NCI-H446 (cell line): ENCODE data around the gene ZNF687.

Experiments used
- DNase-seq, 2 experiments: peaks; one replicate each; lab custom pipeline; 2025; lab: John Stamatoyannopoulos, UW

Gene ZNF687

GRCh38 chr1:151312411-151312810, 30.3 kb downstream of the ZNF687 start:
- no peak for DNase-seq

- DNase-seq: no peak
Observed at GRCh38 chr1:151312826-151313225, 30.7 kb downstream of the ZNF687 start.

GRCh38 chr1:151313501-151313900, 31.4 kb downstream of the ZNF687 start:
- DNase-seq: no peak

- no peak for DNase-seq
Observed at GRCh38 chr1:151314137-151314875, 32.2 kb downstream of the ZNF687 start.

- no peak for DNase-seq
Observed at GRCh38 chr1:151315565-151316235, 33.6 kb downstream of the ZNF687 start.

GRCh38 chr1:151318975-151319374, 36.9 kb downstream of the ZNF687 start:
- no peak for DNase-seq

GRCh38 chr1:151324390-151324930, 42.4 kb downstream of the ZNF687 start:
- DNase-seq: no peak

- no peak for DNase-seq
Observed at GRCh38 chr1:151325231-151325630, 43.1 kb downstream of the ZNF687 start.

GRCh38 chr1:151325646-151326429, 43.7 kb downstream of the ZNF687 start:
- no peak for DNase-seq

- no peak for DNase-seq
Observed at GRCh38 chr1:151326619-151327222, 44.6 kb downstream of the ZNF687 start.

GRCh38 chr1:151327223-151327902, 45.3 kb downstream of the ZNF687 start, which contains the start of gene PI4KB:
TSS of gene PI4KB (minus strand) at chr1:151327416. CDS start at chr1:151316481, 10,935 bp downstream.
- DNase-seq: peak; percentile 97 to 98

- peak in 1 of 2 experiments; percentile 49 for DNase-seq
Observed at GRCh38 chr1:151327903-151328674, 46.0 kb downstream of the ZNF687 start.

GRCh38 chr1:151334822-151335221, 52.7 kb downstream of the ZNF687 start:
- no peak for DNase-seq

GRCh38 chr1:151336556-151336955, 54.5 kb downstream of the ZNF687 start:
- DNase-seq: no peak

GRCh38 chr1:151340870-151341754, 59.0 kb downstream of the ZNF687 start:
- DNase-seq: peak; percentile 56 to 81
